Osteoblast (primary cell): ENCODE measurements around the gene LIN7B. TPM values are rescaled to one million over a fixed set of nuclear protein-coding genes. Genes with fewer than 3 reads are reported as not detected.

ENCODE experiments used
- DNase-seq: peaks from one replicate; pipeline ENCODE4 v3.0.0; 2011; ENCODE audit warnings: low spot score, mixed read lengths; ENCODE audit not compliant: insufficient read length; ENCODE audit errors: missing footprints
- H2AFZ ChIP-seq: 2 replicates; pipeline ENCODE4 v1.6.0; 2011; ENCODE audit warnings: mild to moderate bottlenecking, low read length
- H3K27ac ChIP-seq: 2 replicates; pipeline ENCODE4 v1.5.1; 2011; ENCODE audit warnings: mild to moderate bottlenecking, low read depth, low read length, moderate library complexity
- H3K27me3 ChIP-seq: 2 replicates; pipeline ENCODE4 v1.6.0; 2012; ENCODE audit warnings: mild to moderate bottlenecking, control low read depth, inconsistent platforms, low read length, moderate library complexity; ENCODE audit not compliant: insufficient read depth
- H3K36me3 ChIP-seq: 2 replicates; pipeline ENCODE4 v1.5.1; 2011; ENCODE audit warnings: mild to moderate bottlenecking, low read length, control low read depth, moderate library complexity; ENCODE audit not compliant: insufficient read depth
- H3K4me1 ChIP-seq: 2 replicates; pipeline ENCODE4 v1.5.1; 2011; ENCODE audit warnings: mild to moderate bottlenecking, low read length, control low read depth, moderate library complexity; ENCODE audit not compliant: insufficient read depth
- H3K4me2 ChIP-seq: 2 replicates; pipeline ENCODE4 v1.6.0; 2011; ENCODE audit warnings: mild to moderate bottlenecking, low read length; ENCODE audit not compliant: insufficient read depth
- H3K4me3 ChIP-seq: fragments of 200-600 bp; sonication (generic); 3 replicates; pipeline ENCODE4 v1.5.1; 2012; ENCODE audit warnings: mild to moderate bottlenecking, low read length, inconsistent platforms; ENCODE audit not compliant: insufficient read depth
- H3K79me2 ChIP-seq: 2 replicates; pipeline ENCODE4 v1.6.0; 2012; ENCODE audit warnings: mild to moderate bottlenecking, low read length, control low read depth, inconsistent platforms; ENCODE audit not compliant: insufficient read depth
- H3K9me3 ChIP-seq: 2 replicates; pipeline ENCODE4 v1.5.1; 2011; ENCODE audit warnings: low read depth, low read length, control low read depth
- H4K20me1 ChIP-seq: 2 replicates; pipeline ENCODE4 v1.6.0; 2012; ENCODE audit warnings: mild to moderate bottlenecking, low read length, control low read depth; ENCODE audit not compliant: insufficient read depth
- total RNA-seq: library from RNA; depleted of rRNA; stranded (reverse); fragments of >200 nt; gene quantifications from 2 replicates; pipeline ENCODE4 v1.2.3, GENCODE V29; 2012
- TF ChIP-seq, protein P1 (sequence below): IDR thresholded peaks from 2 replicates; pipeline ENCODE4 v1.5.1; 2011; ENCODE audit warnings: mild to moderate bottlenecking, low read depth, low read length, moderate library complexity; ENCODE audit errors: extremely low read depth

Gene LIN7B
- total RNA-seq, 1 donor: 6.2 TPM

DNA sequence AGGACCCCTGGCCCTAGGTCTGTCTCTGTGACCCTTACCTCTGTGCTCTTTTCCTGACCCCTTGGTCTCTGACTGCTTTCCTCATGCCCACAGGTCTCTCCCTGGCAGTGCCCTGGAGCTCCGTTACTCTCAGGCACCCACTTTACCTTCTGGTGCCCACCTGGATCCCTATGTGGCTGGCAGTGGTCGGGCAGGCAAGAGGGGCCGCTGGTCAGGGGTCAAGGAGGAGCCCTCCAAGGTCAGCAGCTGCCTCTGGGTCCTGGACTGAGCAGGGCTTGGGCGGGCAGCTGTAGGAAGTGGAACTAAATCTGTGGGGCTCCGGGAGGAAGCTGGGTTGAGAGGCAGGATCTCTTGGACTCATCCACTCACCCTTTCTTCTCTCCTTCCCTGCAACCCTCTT, 21.5 kb downstream of the LIN7B start:
- Histone ChIP-seq H4K20me1 (no peaks in the 10 kb centered on the region), H3K4me2 (no peak overlapping the region), H3K4me1 (no peaks in the 10 kb centered on the region), H3K27ac (no peak overlapping the region), H2AFZ (no peak overlapping the region), H3K9me3 (no peaks in the 10 kb centered on the region), H3K79me2 (no peaks in the 10 kb centered on the region), H3K36me3 (no peaks in the 10 kb centered on the region), H3K4me3 (no peak overlapping the region), H3K27me3 (no peaks in the 10 kb centered on the region)
- TF ChIP-seq, protein P1, sequence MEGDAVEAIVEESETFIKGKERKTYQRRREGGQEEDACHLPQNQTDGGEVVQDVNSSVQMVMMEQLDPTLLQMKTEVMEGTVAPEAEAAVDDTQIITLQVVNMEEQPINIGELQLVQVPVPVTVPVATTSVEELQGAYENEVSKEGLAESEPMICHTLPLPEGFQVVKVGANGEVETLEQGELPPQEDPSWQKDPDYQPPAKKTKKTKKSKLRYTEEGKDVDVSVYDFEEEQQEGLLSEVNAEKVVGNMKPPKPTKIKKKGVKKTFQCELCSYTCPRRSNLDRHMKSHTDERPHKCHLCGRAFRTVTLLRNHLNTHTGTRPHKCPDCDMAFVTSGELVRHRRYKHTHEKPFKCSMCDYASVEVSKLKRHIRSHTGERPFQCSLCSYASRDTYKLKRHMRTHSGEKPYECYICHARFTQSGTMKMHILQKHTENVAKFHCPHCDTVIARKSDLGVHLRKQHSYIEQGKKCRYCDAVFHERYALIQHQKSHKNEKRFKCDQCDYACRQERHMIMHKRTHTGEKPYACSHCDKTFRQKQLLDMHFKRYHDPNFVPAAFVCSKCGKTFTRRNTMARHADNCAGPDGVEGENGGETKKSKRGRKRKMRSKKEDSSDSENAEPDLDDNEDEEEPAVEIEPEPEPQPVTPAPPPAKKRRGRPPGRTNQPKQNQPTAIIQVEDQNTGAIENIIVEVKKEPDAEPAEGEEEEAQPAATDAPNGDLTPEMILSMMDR: no peak
- DNase-seq: peak; percentile 55

DNA sequence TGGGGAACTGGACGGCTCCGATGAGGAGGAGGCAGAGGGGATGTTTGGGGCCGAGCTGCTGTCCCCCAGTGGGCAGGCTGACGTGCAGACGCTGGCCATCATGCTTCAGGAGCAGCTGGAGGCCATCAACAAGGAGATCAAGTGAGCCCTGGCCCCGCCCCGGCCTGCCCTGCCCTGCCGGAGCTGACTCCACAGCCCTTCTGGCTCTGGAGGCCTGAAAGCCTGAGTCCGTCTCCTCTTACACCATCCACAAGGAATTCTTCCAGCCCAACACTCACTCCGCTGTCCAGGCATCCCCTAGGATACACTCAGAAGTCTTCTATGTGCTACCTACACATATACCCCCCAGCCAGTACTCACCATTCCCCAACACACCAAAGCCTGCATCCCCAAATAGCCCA, 22.6 kb downstream of the LIN7B start:
- peak; percentile 54 for DNase-seq
- H3K9me3 ChIP-seq: no peaks in the 10 kb centered on the region
- H3K4me1 ChIP-seq: no peaks in the 10 kb centered on the region
- TF ChIP-seq, protein P1: no peak
- no peaks in the 10 kb centered on the region for H4K20me1 ChIP-seq
- H3K4me2 ChIP-seq: no peak overlapping the region
- H3K27ac ChIP-seq: no peak overlapping the region
- no peak overlapping the region for H3K4me3 ChIP-seq
- H3K27me3 ChIP-seq: no peaks in the 10 kb centered on the region
- no peaks in the 10 kb centered on the region for H3K79me2 ChIP-seq
- no peaks in the 10 kb centered on the region for H3K36me3 ChIP-seq
- H2AFZ ChIP-seq: no peak overlapping the region

DNA sequence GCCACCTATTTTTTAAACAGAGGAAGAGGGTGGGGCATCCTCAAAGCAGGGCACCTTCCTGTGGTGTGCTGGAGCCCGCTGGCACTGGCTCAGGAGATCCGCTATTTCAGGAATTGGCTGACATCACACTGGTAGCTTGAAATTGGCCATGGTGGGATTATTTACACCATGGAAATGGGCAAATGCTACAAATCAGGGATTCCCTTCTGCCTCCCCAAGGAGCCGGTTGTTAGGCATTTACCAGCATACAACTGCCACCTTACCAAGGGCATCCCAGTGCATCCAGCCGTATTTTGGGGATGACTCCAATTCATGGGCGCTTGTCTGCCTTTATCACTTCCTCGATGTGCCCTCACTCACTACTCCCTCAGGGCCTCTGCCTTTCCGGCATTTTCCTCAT, 26.8 kb downstream of the LIN7B start:
- no peak overlapping the region for H3K27ac ChIP-seq
- peaks cover 12% of the 10 kb centered on the region for H3K4me1 ChIP-seq
- no peaks in the 10 kb centered on the region for H3K27me3 ChIP-seq
- no peaks in the 10 kb centered on the region for H4K20me1 ChIP-seq
- H3K36me3 ChIP-seq: no peaks in the 10 kb centered on the region
- peak; percentile 2 for DNase-seq
- H3K9me3 ChIP-seq: no peaks in the 10 kb centered on the region
- no peak overlapping the region for H2AFZ ChIP-seq
- no peak overlapping the region for H3K4me3 ChIP-seq
- TF ChIP-seq, protein P1: no peak
- no peaks in the 10 kb centered on the region for H3K79me2 ChIP-seq
- H3K4me2 ChIP-seq: no peak overlapping the region

DNA sequence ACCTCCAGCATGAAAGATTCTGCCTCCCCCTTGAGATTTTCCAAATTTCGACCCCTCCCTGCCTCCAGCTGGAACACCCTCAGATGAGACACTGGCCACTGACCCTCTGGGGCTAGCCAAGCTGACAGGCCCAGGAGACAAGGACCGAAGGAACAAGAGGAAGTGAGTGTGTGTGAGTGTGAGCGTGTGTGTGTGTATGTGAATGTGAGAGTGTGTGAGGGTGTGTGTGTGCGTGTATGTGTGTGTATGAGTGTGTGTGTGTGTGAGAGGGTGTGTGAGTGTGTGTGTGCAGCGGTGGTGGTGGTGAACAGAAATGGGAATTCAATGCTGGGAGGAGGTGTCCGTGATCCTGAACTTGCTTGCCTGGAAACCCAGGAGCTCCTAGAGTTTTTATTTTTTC, 27.2 kb downstream of the LIN7B start:
- DNase-seq: peak; percentile 58
- TF ChIP-seq, protein P1: no peak

More for the DNA sequence above, 27.2 kb downstream of the LIN7B start:
- H3K9me3 ChIP-seq: no peaks in the 10 kb centered on the region
- H4K20me1 ChIP-seq: no peaks in the 10 kb centered on the region
- H3K4me1 ChIP-seq: peaks cover 15% of the 10 kb centered on the region
- no peaks in the 10 kb centered on the region for H3K27me3 ChIP-seq
- no peak overlapping the region for H3K4me2 ChIP-seq
- H3K36me3 ChIP-seq: no peaks in the 10 kb centered on the region
- H3K27ac ChIP-seq: no peak overlapping the region
- H3K79me2 ChIP-seq: no peaks in the 10 kb centered on the region
- H2AFZ ChIP-seq: no peak overlapping the region
- no peak overlapping the region for H3K4me3 ChIP-seq
